NB4 (cell line): Measurements from ENCODE around the gene NOS2.
A peak's percentile ranks its signal among the peaks of the same experiment; 100 is the strongest.

Source experiments
- DNase-seq: peaks from one replicate; pipeline ENCODE4 v3.0.0; 2010; ENCODE audit warnings: low read depth
- H3K4me3 ChIP-seq: one replicate; pipeline ENCODE4 v1.5.1; 2011; ENCODE audit warnings: mild to moderate bottlenecking, low read depth, low read length, moderate library complexity
- MYC ChIP-seq: IDR thresholded peaks from 2 replicates; pipeline ENCODE4 v1.6.1; 2011; ENCODE audit warnings: low read depth, low read length
- POLR2A ChIP-seq: IDR thresholded peaks from 2 replicates; pipeline ENCODE4 v1.6.1; 2011; ENCODE audit warnings: mild to moderate bottlenecking; ENCODE audit not compliant: insufficient read length; ENCODE audit errors: extremely low read depth
- TF ChIP-seq, protein P1 (sequence below): IDR thresholded peaks from one replicate; pipeline ENCODE4 v1.5.1; 2012; ENCODE audit warnings: low read depth, low read length
- TF ChIP-seq, protein P2 (sequence below): IDR thresholded peaks from 2 replicates; pipeline ENCODE4 v1.6.1; 2011; ENCODE audit warnings: low read depth, low read length

NOS2 gene

GRCh38 chr17:27804113-27804512 is 3.8 kb upstream of the NOS2 start:
- no peak overlapping the region for H3K4me3 ChIP-seq
- TF ChIP-seq, protein P1, sequence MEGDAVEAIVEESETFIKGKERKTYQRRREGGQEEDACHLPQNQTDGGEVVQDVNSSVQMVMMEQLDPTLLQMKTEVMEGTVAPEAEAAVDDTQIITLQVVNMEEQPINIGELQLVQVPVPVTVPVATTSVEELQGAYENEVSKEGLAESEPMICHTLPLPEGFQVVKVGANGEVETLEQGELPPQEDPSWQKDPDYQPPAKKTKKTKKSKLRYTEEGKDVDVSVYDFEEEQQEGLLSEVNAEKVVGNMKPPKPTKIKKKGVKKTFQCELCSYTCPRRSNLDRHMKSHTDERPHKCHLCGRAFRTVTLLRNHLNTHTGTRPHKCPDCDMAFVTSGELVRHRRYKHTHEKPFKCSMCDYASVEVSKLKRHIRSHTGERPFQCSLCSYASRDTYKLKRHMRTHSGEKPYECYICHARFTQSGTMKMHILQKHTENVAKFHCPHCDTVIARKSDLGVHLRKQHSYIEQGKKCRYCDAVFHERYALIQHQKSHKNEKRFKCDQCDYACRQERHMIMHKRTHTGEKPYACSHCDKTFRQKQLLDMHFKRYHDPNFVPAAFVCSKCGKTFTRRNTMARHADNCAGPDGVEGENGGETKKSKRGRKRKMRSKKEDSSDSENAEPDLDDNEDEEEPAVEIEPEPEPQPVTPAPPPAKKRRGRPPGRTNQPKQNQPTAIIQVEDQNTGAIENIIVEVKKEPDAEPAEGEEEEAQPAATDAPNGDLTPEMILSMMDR: no peak
- TF ChIP-seq MYC: no peak
- no peak for DNase-seq

DNA sequence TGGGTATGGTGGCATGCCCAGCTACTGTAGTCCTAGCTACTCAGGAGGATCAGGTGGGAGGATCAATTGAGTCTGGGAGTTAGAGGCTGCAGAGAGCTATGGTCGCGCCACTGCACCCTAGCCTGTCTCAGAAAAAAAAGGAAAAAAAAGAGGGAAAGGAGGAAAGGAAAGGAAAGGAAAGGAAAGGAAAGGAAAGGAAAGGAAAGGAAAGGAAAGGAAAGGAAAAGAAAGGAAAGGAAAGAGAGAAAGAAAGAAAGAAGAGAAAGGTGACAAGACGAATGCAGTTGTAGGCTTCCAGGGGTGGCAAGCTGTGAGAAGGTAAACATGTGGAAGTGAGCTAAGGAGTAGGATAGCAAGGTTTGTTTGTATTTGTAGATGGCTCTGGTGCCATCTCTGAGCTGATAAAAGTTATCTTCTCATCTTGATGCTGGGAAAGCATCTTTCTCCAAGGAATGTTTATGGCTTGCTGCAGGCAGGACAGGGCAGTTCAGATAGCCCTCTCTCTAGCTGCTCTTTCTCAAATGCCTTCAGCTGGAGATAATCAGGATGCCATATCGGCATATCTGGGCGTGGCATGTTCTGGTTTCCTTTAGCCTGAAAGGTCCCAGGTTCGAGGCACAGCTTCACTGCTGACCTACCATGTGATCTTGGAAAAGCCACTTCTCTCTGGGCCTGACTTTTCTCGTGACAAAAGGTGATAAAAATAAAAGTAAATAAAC is 2.8 kb upstream of the NOS2 start:
- no peak for DNase-seq

DNA sequence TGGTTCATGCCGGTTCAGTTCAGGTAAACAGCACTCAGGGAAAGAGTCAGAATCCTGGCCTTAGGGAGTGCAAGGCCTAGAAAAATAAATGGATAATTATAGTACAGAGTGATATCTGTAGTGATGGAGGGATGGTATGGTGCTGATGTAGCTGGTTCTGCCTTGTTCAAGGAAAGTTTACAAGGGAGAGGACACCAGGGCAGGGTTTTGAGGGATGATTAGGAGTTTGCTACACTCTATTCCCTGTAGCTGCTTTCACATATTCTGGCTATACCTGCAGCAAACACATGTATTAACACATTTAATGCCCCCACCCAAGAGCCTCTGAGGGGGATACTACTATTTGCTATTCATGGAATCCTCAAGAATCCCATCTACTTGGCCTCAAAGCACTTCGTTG is 1.7 kb upstream of the NOS2 start:
- DNase-seq: no peak
- TF ChIP-seq POLR2A (no peak), MYC (no peak)
- TF ChIP-seq, protein P2, sequence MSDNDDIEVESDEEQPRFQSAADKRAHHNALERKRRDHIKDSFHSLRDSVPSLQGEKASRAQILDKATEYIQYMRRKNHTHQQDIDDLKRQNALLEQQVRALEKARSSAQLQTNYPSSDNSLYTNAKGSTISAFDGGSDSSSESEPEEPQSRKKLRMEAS: no peak
- TF ChIP-seq, protein P1: no peak
- no peak overlapping the region for H3K4me3 ChIP-seq

More for the DNA sequence above, 2.8 kb upstream of the NOS2 start:
- no peak overlapping the region for H3K4me3 ChIP-seq
- TF ChIP-seq MYC (no peak), POLR2A (no peak)
- TF ChIP-seq, protein P1: no peak
- TF ChIP-seq, protein P2: no peak

GRCh38 chr17:27798376-27798775 is 2.0 kb downstream of the NOS2 start:
- TF ChIP-seq, protein P1: no peak
- TF ChIP-seq POLR2A: no peak
- TF ChIP-seq, protein P2: no peak
- no peak for TF ChIP-seq MYC
- no peak for DNase-seq
- no peak overlapping the region for H3K4me3 ChIP-seq

DNA sequence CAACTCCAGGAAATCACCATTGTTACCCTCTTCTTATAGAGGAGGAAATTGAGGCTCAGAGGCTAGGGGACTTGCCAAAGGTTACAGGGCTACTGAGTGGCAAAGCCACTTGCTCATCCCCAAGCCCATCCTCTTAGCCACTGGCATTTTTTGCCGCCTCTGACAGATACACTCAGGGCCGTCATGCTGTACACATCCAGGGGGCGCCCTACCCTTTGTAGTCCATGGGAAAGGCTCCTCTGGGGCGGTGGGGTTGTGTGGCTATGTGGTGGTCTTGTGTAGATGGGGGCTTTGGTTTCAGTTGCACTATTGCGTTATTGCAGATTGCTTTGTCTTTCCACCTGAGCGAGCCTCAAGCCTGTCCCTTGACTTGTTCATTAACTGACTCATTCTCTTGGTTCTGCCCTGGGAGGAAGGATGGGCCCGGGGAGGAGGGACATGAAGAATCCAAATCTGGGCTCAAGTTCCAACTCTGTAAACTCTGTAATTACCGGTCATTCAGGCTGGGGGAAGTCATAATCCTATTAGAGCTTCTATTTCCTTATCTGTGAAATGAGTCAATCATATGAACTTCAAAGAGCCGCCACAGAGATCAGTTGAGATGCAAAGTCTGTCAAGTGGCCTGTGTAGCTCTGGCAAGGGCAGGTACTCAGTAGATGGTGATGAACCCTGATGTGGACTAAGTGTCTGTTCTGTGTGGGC is 2.8 kb downstream of the NOS2 start:
- no peak overlapping the region for H3K4me3 ChIP-seq
- TF ChIP-seq, protein P1: peak; percentile 25
- TF ChIP-seq MYC (no peak), POLR2A (no peak)
- no peak for DNase-seq
